H9 (cell line): ENCODE measurements around the gene SCAF1. TPM values are rescaled to one million over a fixed set of nuclear protein-coding genes. Genes with fewer than 3 reads are reported as not detected.

Experiments used
- DNase-seq: peaks from one replicate; pipeline ENCODE4 v3.0.0-alpha.2; 2017
- H2AFZ ChIP-seq: one replicate; pipeline ENCODE4 v1.6.1; 2013; ENCODE audit warnings: mild to moderate bottlenecking, low read length, control low read depth, moderate library complexity
- H2AK5ac ChIP-seq: 2 replicates; pipeline ENCODE4 v1.6.1; 2013; ENCODE audit warnings: low read length, control low read depth, mixed read lengths; ENCODE audit not compliant: insufficient read length
- H2BK120ac ChIP-seq: one replicate; pipeline ENCODE4 v1.6.1; 2013; ENCODE audit warnings: low read depth, mild to moderate bottlenecking, low read length, control low read depth, inconsistent platforms; ENCODE audit not compliant: poor library complexity, severe bottlenecking
- H2BK12ac ChIP-seq: 2 replicates; pipeline ENCODE4 v1.6.1; 2013; ENCODE audit warnings: low read length, control low read depth, mixed read lengths, low read depth; ENCODE audit not compliant: insufficient read length
- H2BK15ac ChIP-seq: 2 replicates; pipeline ENCODE4 v1.6.1; 2013; ENCODE audit warnings: low read depth, low read length, control low read depth
- H2BK20ac ChIP-seq: one replicate; pipeline ENCODE4 v1.6.1; 2013; ENCODE audit warnings: low read depth, mild to moderate bottlenecking, low read length, control low read depth, inconsistent platforms; ENCODE audit not compliant: poor library complexity, severe bottlenecking
- H2BK5ac ChIP-seq: 2 replicates; pipeline ENCODE4 v1.6.1; 2013; ENCODE audit warnings: low read length, control low read depth, mixed read lengths; ENCODE audit not compliant: insufficient read length
- H3K14ac ChIP-seq: 2 replicates; pipeline ENCODE4 v1.6.1; 2013; ENCODE audit warnings: low read length, control low read depth; ENCODE audit not compliant: insufficient read depth
- H3K18ac ChIP-seq: 2 replicates; pipeline ENCODE4 v1.6.1; 2013; ENCODE audit warnings: low read depth, mild to moderate bottlenecking, mixed read lengths, low read length, control low read depth; ENCODE audit not compliant: insufficient read length
- H3K23ac ChIP-seq: 2 replicates; pipeline ENCODE4 v1.6.1; 2013; ENCODE audit warnings: low read length, control low read depth, mixed read lengths, low read depth; ENCODE audit not compliant: insufficient read length
- H3K23me2 ChIP-seq: 2 replicates; pipeline ENCODE4 v1.6.1; 2013; ENCODE audit warnings: low read depth, mild to moderate bottlenecking, mixed read lengths, low read length, control low read depth; ENCODE audit not compliant: insufficient read length, poor library complexity, severe bottlenecking
- H3K27ac ChIP-seq: 2 replicates; pipeline ENCODE4 v1.5.1; 2013; ENCODE audit warnings: low read length, control low read depth, mixed read lengths, low read depth; ENCODE audit not compliant: insufficient read length
- H3K27me3 ChIP-seq: 2 replicates; pipeline ENCODE4 v1.6.1; 2013; ENCODE audit warnings: low read length, control low read depth, inconsistent platforms; ENCODE audit not compliant: insufficient read depth
- H3K4ac ChIP-seq: 2 replicates; pipeline ENCODE4 v1.6.1; 2013; ENCODE audit warnings: low read depth, mild to moderate bottlenecking, control low read depth, inconsistent platforms, low read length, moderate library complexity
- H3K4me1 ChIP-seq: 2 replicates; pipeline ENCODE4 v1.6.1; 2013; ENCODE audit warnings: low read length, control low read depth, inconsistent platforms; ENCODE audit not compliant: insufficient read depth
- H3K4me2 ChIP-seq: 2 replicates; pipeline ENCODE4 v1.6.1; 2013; ENCODE audit warnings: low read length, control low read depth, mixed read lengths; ENCODE audit not compliant: insufficient read length, insufficient read depth
- H3K56ac ChIP-seq: 2 replicates; pipeline ENCODE4 v1.6.1; 2013; ENCODE audit warnings: low read depth, mild to moderate bottlenecking, mixed read lengths, low read length, control low read depth; ENCODE audit not compliant: insufficient read length
- H3K79me1 ChIP-seq: 2 replicates; pipeline ENCODE4 v1.6.1; 2013; ENCODE audit warnings: low read depth, mild to moderate bottlenecking, moderate library complexity, low read length, control low read depth, inconsistent platforms; ENCODE audit not compliant: insufficient read depth, poor library complexity, severe bottlenecking
- H3K79me2 ChIP-seq: 2 replicates; pipeline ENCODE4 v1.6.1; 2013; ENCODE audit warnings: low read length, control low read depth, inconsistent platforms; ENCODE audit not compliant: insufficient read depth
- H3K9ac ChIP-seq: 2 replicates; pipeline ENCODE4 v1.6.1; 2013; ENCODE audit warnings: low read length, control low read depth, mixed read lengths; ENCODE audit not compliant: insufficient read length; ENCODE audit errors: extremely low read depth
- H3K9me3 ChIP-seq: one replicate; pipeline ENCODE4 v1.6.1; 2013; ENCODE audit warnings: low read depth, low read length, inconsistent platforms; ENCODE audit not compliant: control insufficient read depth
- H3T11ph ChIP-seq: one replicate; pipeline ENCODE4 v1.6.1; 2013; ENCODE audit warnings: mild to moderate bottlenecking, low read length, control low read depth, inconsistent platforms
- H4K20me1 ChIP-seq: one replicate; pipeline ENCODE4 v1.6.1; 2013; ENCODE audit not compliant: control insufficient read depth, insufficient read length, insufficient read depth
- H4K5ac ChIP-seq: 2 replicates; pipeline ENCODE4 v1.6.1; 2013; ENCODE audit warnings: low read depth, mild to moderate bottlenecking, mixed read lengths, low read length, control low read depth; ENCODE audit not compliant: insufficient read length
- H4K8ac ChIP-seq: replicated peaks from 2 replicates; pipeline ENCODE4 v1.6.1; 2013; ENCODE audit warnings: low read length, control low read depth, mixed read lengths, low read depth; ENCODE audit not compliant: insufficient read length
- H4K91ac ChIP-seq: 2 replicates; pipeline ENCODE4 v1.6.1; 2013; ENCODE audit warnings: low read depth, mild to moderate bottlenecking, moderate library complexity, mixed read lengths, low read length, control low read depth; ENCODE audit not compliant: insufficient read length
- H3K27ac Mint-ChIP-seq, 3 experiments: 2 replicates in 2 of 3; 3 replicates in 1 of 3; pipeline ENCODE4 v1.8.0; 2020 to 2021; ENCODE audit warnings: mixed read lengths in 3 of 3, mild to moderate bottlenecking in 1 of 3, moderate library complexity in 1 of 3
- H3K27me3 Mint-ChIP-seq: 2 replicates; pipeline ENCODE4 v1.8.0; 2021; ENCODE audit warnings: low read depth, mild to moderate bottlenecking, moderate library complexity, mixed read lengths
- H3K36me3 Mint-ChIP-seq, 3 experiments: 2 replicates in 2 of 3; 3 replicates in 1 of 3; pipeline ENCODE4 v1.8.0; 2020 to 2021; ENCODE audit warnings: low read depth in 3 of 3, mixed read lengths in 3 of 3; ENCODE audit not compliant: insufficient read depth in 1 of 3
- H3K4me1 Mint-ChIP-seq, 2 experiments: 2 replicates each; pipeline ENCODE4 v1.8.0; 2020; ENCODE audit warnings: mixed read lengths in 2 of 2
- H3K4me3 Mint-ChIP-seq, 2 experiments: 2 replicates in 1 of 2; 3 replicates in 1 of 2; pipeline ENCODE4 v1.8.0; 2020 to 2021; ENCODE audit warnings: mild to moderate bottlenecking in 2 of 2, mixed read lengths in 2 of 2, moderate library complexity in 1 of 2
- H3K9me3 Mint-ChIP-seq, 2 experiments: 2 replicates in 1 of 2; 3 replicates in 1 of 2; pipeline ENCODE4 v1.8.0; 2020; ENCODE audit warnings: mild to moderate bottlenecking in 2 of 2, mixed read lengths in 2 of 2, moderate library complexity in 1 of 2
- WGBS: extraction: QIAGEN DNeasy Blood & Tissue Kit; methylation state at CpG from one replicate; pipeline ENCODE4 v1.1.7; 2013; ENCODE audit warnings: missing lambda C conversion rate, low lambda C conversion rate, mixed read lengths; ENCODE audit not compliant: insufficient read length; ENCODE audit errors: extremely low coverage; 5-methylcytosine and 5-hydroxymethylcytosine counted together
- total RNA-seq: library from RNA; stranded (reverse); gene quantifications from 2 replicates; pipeline ENCODE4 v1.2.1, GENCODE V29; 2021
- TF ChIP-seq, protein P1 (sequence below): fragments of 200-600 bp; sonication (generic); conservative IDR thresholded peaks from 3 replicates; pipeline ENCODE4 v1.8.0; 2021; ENCODE audit warnings: antibody characterized with exemption, mild to moderate bottlenecking

The SCAF1 gene
- total RNA-seq, 1 experiment from 2014 or later = 85.3 TPM

DNA sequence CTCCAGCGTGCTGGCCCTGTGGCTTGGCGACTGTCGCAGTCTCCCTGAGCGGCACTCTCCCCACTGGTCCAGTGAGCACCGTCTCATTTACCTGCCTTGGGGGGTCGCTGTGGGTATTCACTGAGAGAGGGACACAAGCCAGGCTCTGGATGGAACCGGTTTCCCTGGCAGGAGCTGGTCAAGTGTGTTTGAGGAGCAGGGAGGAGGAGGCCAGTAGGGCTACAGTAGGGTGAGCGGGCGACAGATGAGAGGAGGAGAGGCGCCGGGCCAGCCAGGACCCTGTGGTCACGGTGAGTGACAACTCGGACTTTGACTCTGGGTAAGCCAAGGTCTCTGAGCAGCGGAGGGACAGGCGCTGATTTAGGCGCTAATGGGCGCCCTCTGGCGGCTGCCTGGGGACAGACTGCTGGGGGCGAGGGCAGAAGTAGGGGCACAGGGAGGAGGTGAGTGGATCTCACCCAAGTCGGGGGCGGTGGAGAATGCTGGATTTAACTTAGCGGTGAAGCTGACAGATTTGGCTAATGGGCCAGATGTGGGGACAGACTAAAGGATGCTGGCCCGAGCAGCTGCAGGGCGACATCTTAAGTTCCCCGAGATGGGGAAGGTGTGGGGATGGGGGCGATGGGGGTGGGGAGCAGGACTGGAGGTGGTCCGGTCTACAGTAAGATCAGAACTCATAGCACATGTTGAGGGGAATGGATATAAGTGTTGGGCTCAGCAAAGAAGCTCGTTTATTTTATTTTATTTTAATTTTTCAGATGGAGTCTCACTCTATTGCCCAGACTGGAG lies 30.3 kb downstream of the SCAF1 start:
- H2AFZ ChIP-seq = no peak overlapping the region
- Mint-ChIP-seq H3K27ac (peak overlapping the region; percentile 87 to 97 (median 96)), H3K36me3 (peaks cover 23 to 43% (median 35%) of the 10 kb centered on the region in 3 experiments; a peak in 6 of 7 replicates), H3K27me3 (peaks cover 2% of the 10 kb centered on the region; the same call in 1 of the 2 replicates), H3K4me1 (peaks cover 10 to 19% of the 10 kb centered on the region in 2 experiments), H3K4me3 (peak overlapping the region; percentile 39 to 77), H3K9me3 (no peaks in the 10 kb centered on the region; a peak in 1 of 5 replicates)
- no CpG with 5 or more reads among the region's 28 CpGs for WGBS
- H4K91ac ChIP-seq = no peak overlapping the region
- H4K20me1 ChIP-seq = no peaks in the 10 kb centered on the region
- no peaks in the 10 kb centered on the region for H3K27me3 ChIP-seq
- H3K4me1 ChIP-seq = peaks cover 2% of the 10 kb centered on the region; the same call in 1 of the 2 replicates
- no peak overlapping the region for H3K56ac ChIP-seq
- H3K79me1 ChIP-seq = peaks cover under 1% of the 10 kb centered on the region
- no peak overlapping the region for H3K9ac ChIP-seq
- H3K18ac ChIP-seq = no peak overlapping the region
- no peak overlapping the region for H2BK120ac ChIP-seq
- no peak overlapping the region for H3K23ac ChIP-seq
- no peak overlapping the region for H2BK15ac ChIP-seq
- peak overlapping the region; percentile 1 for H3K4me2 ChIP-seq
- no peak overlapping the region for H2BK5ac ChIP-seq
- H3K14ac ChIP-seq = no peak overlapping the region
- no peak overlapping the region for H3K27ac ChIP-seq
- H3K9me3 ChIP-seq = no peaks in the 10 kb centered on the region
- H3K23me2 ChIP-seq = peaks cover 4% of the 10 kb centered on the region
- H2BK20ac ChIP-seq = no peak overlapping the region
- no peak overlapping the region for H2AK5ac ChIP-seq
- peak; percentile 94 for DNase-seq
- TF ChIP-seq, protein P1, sequence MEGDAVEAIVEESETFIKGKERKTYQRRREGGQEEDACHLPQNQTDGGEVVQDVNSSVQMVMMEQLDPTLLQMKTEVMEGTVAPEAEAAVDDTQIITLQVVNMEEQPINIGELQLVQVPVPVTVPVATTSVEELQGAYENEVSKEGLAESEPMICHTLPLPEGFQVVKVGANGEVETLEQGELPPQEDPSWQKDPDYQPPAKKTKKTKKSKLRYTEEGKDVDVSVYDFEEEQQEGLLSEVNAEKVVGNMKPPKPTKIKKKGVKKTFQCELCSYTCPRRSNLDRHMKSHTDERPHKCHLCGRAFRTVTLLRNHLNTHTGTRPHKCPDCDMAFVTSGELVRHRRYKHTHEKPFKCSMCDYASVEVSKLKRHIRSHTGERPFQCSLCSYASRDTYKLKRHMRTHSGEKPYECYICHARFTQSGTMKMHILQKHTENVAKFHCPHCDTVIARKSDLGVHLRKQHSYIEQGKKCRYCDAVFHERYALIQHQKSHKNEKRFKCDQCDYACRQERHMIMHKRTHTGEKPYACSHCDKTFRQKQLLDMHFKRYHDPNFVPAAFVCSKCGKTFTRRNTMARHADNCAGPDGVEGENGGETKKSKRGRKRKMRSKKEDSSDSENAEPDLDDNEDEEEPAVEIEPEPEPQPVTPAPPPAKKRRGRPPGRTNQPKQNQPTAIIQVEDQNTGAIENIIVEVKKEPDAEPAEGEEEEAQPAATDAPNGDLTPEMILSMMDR = peak; percentile 96; the same call in 2 of the 3 replicates
- H4K5ac ChIP-seq = no peak overlapping the region
- no peak overlapping the region for H3T11ph ChIP-seq
- H3K79me2 ChIP-seq = no peaks in the 10 kb centered on the region
- H4K8ac ChIP-seq = no peak overlapping the region
- H2BK12ac ChIP-seq = no peak overlapping the region
- no peak overlapping the region for H3K4ac ChIP-seq
